AG04450 (cell line): ENCODE results near the gene RNF212. TPM values are rescaled to one million over a fixed set of nuclear protein-coding genes. Genes with fewer than 3 reads are reported as not detected.
"Not testable (repeated sequence)": the region's sequence is repeated elsewhere in the genome, so short reads cannot be mapped to it uniquely, and the experiment has no call there.

Source experiments
- CTCF ChIA-PET: fragments of 300-600, 350-600 bp; formaldehyde crosslinking; extraction: SDS; loops from one replicate; lab custom pipeline; 2022; ENCODE audit warnings: antibody characterized with exemption, inconsistent platforms; lab: Charles Lee
- POLR2A ChIA-PET: fragments of 350-600 bp; formaldehyde crosslinking; extraction: SDS; loops from one replicate; lab custom pipeline; 2021; ENCODE audit warnings: antibody characterized with exemption, inconsistent platforms; lab: Yijun Ruan, JAX
- DNase-seq: peaks from one replicate; pipeline ENCODE4 v3.0.0-alpha.2; 2011; ENCODE audit warnings: low read depth, low spot score
- H3K27ac ChIP-seq: one replicate; pipeline ENCODE4 v1.5.1; 2012; ENCODE audit warnings: low read depth, low read length, control low read depth
- H3K27me3 ChIP-seq: one replicate; pipeline ENCODE4 v1.6.0; 2012; ENCODE audit warnings: low read length; ENCODE audit not compliant: control insufficient read depth, insufficient read depth
- H3K4me3 ChIP-seq: 2 replicates; pipeline ENCODE4 v1.5.1; 2011; ENCODE audit warnings: mild to moderate bottlenecking, low read depth, low read length, control low read depth
- H3K9me3 ChIP-seq: 2 replicates; pipeline ENCODE4 v1.5.1; 2012; ENCODE audit warnings: low read length; ENCODE audit not compliant: control insufficient read depth, insufficient read depth
- CTCF ChIP-seq: IDR thresholded peaks from 2 replicates; pipeline ENCODE4 v1.5.1; 2011; ENCODE audit warnings: low read depth, low read length, control low read depth, inconsistent platforms
- polyA plus RNA-seq: library from polyadenylated mRNA; depleted of rRNA; stranded (reverse); fragments of >200 nt; gene quantifications from 2 replicates; pipeline ENCODE4 v1.2.3, GENCODE V29; 2011

Gene RNF212
- polyA plus RNA-seq, 1 experiment: 0.88 TPM

- no peak for TF ChIP-seq CTCF
- CTCF ChIA-PET: interaction anchor here (4.0 kb wide), 1 partner anchor 134 kb away, joined by 60 read pairs; no protein-coding TSS in a partner anchor
- Histone ChIP-seq H3K27me3 (peaks cover 37% of the 10 kb centered on the region), H3K4me3 (no peak overlapping the region), H3K9me3 (no peaks in the 10 kb centered on the region), H3K27ac (no peak overlapping the region)
- POLR2A ChIA-PET: no interaction called here
- no peak for DNase-seq
Measured at GRCh38 chr4:1133033-1133432, 19.7 kb upstream of the RNF212 start.

DNA sequence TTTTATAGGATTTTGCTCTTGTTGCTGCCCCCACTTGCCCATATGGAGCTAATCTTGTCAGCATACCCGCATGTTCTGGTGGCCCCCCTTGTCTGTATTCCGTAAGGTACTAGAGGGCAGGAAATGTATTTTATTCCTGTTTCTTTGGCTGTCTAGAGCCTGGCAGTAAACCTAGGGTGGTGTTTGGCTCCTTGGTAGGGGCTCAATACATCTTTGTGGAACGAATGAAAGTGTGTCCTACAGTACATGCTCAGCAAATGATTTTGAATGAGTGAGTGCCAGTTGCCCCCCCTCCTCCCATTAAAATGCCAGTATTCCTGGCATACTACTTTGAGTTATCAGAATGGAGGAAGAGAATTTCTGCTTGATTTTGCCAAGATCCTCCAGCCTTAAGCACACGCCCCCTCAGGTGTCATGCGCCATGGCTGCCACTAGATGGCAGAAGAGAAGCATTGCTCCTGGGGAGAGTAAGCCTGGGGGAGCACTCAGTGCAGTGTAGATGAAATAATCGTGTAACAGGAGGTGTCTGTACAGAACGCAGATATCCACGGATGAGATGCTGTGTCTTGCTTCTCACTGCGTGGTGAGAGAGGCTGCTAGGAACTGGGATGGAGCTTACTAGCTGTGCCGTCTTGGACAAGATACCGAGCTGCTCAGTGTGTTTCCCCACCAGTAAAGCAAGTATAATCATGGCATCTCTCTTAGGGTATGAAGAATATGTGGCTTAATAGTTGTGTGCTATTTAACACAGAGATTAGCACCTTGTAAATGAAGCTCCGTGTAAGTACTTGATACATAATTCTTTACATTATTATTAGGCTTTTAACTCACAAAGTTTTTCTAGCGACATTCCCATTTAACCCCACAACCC, 17.2 kb upstream of the RNF212 start:
- H3K27me3 ChIP-seq: peaks cover 33% of the 10 kb centered on the region
- CTCF ChIA-PET: interaction anchor here (0.5 to 4.0 kb wide), 45 partner anchors 9 to 499 kb away, joined by 3 to 60 read pairs (median 4); partner anchors contain the start of genes RNF212, SPON2 and UVSSA

GRCh38 chr4:1126506-1126905, 13.1 kb upstream of the RNF212 start:
- POLR2A ChIA-PET: no interaction called here
- TF ChIP-seq CTCF: no peak

More for the DNA sequence above, 17.2 kb upstream of the RNF212 start:
- Histone ChIP-seq H3K9me3 (no peaks in the 10 kb centered on the region), H3K4me3 (no peak overlapping the region), H3K27ac (no peak overlapping the region)
- DNase-seq: peak; percentile 63
- POLR2A ChIA-PET: no interaction called here
- TF ChIP-seq CTCF: peak; percentile 100

GRCh38 chr4:1125466-1125865, 12.1 kb upstream of the RNF212 start:
- H3K27ac ChIP-seq, CTCF ChIA-PET, H3K9me3 ChIP-seq, DNase-seq, POLR2A ChIA-PET, H3K4me3 ChIP-seq: not testable (repeated sequence)
- peaks cover 21% of the 10 kb centered on the region for H3K27me3 ChIP-seq

More at GRCh38 chr4:1126506-1126905, 13.1 kb upstream of the RNF212 start:
- Histone ChIP-seq H3K9me3 (no peaks in the 10 kb centered on the region), H3K27ac (no peak overlapping the region), H3K4me3 (no peak overlapping the region), H3K27me3 (peaks cover 21% of the 10 kb centered on the region)
- DNase-seq: no peak
- CTCF ChIA-PET: interaction anchor here (2.0 kb wide), 1 partner anchor 10 kb away, joined by 6 read pairs; no protein-coding TSS in a partner anchor

- TF ChIP-seq CTCF: no peak
- CTCF ChIA-PET: no interaction called here
- no peaks in the 10 kb centered on the region for H3K9me3 ChIP-seq
- POLR2A ChIA-PET: no interaction called here
- H3K4me3 ChIP-seq: no peak overlapping the region
- no peak for DNase-seq
- peaks cover 18% of the 10 kb centered on the region for H3K27me3 ChIP-seq
- no peak overlapping the region for H3K27ac ChIP-seq
Measured at GRCh38 chr4:1124818-1125217, 11.5 kb upstream of the RNF212 start.
